Measurements from ENCODE around the gene NFAM1. TPM values are rescaled to one million over a fixed set of nuclear protein-coding genes. Genes with fewer than 3 reads are reported as not detected.
A peak's percentile ranks its signal among the peaks of the same experiment; 100 is the strongest.

NFAM1 gene
- total RNA-seq, 1 donor from 2014 or later = not detected

DNA sequence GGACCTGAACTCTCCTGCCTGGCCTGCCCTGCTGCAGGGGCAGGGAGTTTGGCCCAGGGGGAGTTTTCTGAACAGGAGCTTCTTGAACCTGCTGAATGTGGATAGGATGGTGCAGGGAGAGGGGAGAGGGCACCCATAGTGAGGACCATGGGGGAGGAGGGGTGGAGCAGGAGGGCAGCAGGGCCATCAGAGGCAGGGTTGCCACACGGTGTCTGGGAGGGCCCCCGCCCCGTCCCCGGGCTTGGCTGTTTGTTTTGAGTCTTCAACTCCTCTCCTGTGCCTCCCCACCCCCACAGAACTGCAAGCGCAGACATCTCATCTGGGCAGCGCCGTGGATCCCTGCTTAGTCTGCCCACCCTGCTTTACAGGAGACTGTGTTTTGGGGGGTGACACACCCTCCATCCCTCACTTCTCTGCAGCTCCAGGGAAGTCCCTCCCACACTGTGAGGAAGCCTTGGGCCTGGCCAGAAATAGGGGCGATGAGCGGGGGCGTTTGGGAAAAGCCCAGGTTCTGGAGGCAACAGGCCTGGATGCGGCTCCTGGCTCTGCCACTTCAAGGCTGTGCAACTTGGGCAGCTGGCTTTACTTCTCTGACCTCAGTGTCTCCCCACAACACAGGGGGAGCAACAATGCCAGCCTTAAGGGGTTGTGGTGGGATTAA lies 14.4 kb downstream of the NFAM1 start:
- no peak for DNase-seq (ENCODE audit: extremely low read depth, low read depth, low spot score)

DNA sequence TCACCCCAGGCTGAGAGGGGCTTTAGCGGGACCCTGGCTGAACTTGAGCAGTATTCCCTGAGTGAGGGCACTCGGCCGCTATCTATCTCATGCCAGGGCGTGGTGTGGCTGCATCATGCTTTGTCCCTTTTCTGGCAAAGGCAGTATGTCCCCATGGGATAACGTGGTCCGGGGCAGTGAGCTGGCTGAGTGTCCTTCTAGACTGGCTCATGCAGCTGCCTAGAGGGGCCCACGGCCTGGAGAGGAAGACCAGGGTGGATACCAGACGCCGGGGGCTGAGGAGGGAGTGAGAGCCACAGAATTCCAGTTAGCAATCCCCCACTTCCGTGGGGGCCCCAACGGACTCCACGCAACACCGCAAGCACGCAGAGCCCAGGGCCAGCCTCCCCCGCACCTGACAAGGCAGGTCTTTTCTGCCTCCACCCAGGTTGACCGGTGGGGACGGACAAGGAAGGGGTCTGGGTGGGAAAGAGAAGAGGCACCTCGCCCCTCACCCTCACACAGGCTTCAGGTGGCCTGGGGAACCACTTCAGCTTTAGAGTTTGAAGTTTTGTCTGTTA lies 15.5 kb downstream of the NFAM1 start:
- DNase-seq (ENCODE audit: extremely low read depth, low read depth, low spot score) = no peak

DNA sequence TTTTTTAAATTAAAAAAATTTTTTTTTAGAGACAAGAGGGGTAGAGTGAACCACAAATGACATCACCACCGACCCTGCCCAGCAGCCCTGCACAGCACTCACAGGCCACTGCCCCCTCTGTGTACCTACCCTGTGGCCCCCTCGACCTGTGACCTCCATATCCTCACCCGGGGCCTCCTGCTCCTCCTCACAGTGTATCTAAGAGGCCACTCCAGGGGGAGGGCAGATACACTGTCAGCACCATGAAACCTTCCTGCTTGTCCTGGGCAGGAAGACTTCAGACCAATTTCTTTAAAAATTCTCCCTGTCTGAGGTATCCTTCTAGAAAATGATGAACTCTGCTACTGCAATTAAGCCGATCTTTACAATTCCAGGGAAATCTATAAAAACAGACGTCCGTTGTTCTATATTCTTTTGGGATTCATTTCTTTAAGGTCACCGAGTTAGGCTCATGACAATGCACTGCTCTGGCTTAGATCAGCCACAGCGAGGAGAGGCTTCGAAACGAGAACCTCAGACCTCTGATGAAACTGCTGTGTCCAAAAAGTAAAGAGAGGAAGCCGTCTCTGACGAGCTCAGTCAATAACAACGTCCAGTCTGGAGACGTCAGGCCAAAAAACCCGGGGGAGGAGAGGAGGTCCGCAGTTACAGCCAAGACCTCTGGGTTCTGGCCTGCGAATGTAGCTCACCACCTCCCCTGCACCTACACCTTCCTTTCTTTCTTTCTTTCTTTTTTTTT lies 17.5 kb downstream of the NFAM1 start:
- no peak for DNase-seq (ENCODE audit: extremely low read depth, low read depth, low spot score)

DNA sequence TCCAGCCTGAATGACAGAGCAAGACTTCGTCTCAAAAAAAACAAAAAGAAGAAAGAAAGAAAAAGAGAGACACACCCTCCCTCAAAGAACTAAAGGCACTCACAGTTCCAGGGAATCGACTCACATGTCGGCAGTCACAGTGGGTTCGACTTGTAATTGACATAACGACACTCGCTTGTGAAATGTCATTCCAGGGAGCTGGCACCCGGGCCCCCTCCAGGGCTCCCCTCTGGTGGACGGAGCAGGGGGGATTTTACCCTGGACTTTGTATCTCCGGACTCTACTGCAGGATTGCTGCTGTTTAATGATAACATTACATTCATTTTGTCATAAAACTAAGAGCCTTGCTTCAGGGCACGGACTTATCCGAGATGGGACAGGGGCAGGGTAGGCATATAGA lies 18.2 kb downstream of the NFAM1 start:
- no peak for DNase-seq (ENCODE audit: extremely low read depth, low read depth, low spot score)

DNA sequence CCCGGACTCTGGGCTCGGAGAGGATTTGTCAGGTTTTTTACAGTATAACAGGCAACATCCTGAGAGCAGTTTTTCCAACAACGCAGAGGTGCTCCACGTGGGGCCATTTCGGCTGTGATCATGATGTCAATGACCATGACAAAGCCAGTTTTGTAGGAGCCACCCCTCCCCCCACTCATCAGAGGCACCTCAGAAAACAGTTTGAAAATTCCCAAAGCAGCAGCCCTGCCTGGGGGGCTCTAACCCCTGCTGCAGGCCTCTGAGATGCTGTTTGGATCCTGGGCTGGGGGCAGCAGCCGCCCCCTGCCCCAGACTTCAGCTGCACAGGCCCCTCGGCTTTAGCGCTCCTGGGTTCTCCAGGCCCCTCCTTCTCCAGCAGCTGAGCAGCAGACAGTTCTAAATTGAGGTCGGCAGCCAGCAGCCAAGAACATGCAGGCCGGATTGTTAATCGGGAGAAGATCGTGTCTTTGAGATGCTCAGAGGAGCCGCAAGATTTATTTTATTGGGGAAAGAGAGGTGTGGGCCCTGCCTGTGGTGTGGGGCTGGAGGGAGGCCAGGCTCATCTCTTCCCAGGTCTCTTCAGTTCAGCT lies 19.4 kb downstream of the NFAM1 start:
- DNase-seq (ENCODE audit: extremely low read depth, low read depth, low spot score) = no peak

DNA sequence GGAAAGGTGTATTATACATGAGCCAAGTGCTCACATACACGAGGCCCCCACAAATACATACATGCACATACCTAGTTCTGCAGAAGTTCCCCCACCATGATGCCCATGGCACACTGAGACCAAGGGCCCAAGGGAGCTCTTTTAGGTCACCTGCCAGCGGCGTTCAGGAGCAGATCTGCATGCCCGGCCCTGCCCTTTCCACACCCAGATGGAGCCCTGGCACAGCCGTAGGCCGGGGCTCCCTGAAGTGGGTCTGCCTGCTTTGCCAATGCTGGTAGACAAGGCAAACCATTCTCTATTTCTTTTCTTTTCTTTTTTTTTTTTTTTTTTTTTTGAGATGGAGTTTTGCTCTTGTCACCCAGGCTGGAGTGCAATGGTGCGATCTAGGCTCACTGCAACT lies 21.5 kb downstream of the NFAM1 start:
- DNase-seq (ENCODE audit: extremely low read depth, low read depth, low spot score) = no peak

DNA sequence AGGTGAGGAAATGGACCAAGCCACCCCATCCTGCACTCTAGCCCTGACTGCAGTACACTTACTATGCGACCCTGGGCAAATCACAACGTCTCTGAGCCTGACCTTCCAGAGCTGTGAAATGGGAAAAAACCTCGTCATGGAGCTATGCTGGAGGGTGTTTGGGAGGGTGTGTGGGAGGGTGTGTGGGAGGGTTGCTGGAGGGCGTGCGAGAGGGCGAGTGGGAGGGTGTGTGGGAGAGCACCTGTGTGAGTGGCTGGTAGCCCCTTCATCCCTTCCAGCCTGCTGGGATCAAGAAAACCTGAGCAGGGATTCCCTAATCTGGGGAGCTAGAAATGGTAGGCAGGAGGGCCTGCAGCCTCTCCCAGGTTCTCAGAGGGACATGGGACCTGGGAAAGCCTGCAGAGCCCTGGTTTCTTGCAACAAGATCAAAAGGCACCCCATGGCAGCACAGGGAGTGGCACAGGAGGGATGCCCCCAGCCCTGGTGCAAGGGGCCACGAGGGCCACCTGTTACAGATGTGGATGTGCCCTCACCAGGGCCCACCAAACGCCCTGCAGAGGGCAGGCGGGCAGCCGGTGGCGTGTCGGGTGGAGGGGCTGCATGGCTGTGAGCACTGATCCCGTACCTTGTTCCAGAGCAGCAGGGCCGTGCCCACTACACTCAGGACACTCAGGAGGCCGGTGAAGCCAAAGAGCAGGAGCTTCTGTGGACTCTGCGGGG lies 23.2 kb downstream of the NFAM1 start:
- DNase-seq (ENCODE audit: extremely low read depth, low read depth, low spot score) = no peak

DNA sequence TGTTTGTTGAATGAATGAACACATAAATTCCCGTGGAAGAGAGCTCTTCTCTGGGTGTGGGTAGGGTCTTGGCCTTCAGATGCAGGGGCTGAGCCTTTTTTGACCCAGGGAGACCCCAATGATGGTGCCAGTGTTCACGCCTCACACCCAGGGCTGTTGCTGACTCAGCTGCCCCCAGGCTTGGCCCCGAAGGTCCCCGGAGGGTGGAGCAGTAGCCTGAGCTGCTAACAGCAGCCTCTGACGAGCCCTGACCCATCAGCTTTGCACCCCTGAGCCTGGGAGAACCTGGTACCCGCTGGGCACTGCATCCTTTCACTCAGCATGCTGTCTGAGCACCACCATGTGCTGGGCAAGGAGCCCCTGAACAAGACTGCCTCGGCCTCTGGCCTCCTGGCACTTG lies 23.9 kb downstream of the NFAM1 start:
- DNase-seq (ENCODE audit: extremely low read depth, low read depth, low spot score) = no peak

DNA sequence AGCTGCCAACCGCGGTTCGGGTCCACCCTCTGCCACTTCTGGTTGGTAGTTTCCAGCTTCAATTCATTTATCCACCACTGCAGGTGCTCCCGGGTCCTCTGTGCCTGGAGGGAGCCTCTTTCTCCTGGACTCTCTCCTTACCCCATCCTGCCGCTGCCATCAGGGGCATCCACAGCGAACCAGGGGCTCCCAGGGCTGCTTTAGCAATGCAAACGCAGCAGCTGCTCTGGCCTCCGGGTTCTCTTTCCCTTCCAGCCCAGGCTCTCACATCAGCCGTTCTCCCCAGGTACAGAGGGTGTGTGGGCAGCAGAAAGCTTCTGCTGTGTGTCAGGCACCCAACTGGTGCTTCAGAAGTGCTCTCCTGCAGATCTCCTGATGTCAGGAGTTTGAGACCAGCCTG lies 27.9 kb downstream of the NFAM1 start:
- no peak for DNase-seq (ENCODE audit: extremely low read depth, low read depth, low spot score)

DNA sequence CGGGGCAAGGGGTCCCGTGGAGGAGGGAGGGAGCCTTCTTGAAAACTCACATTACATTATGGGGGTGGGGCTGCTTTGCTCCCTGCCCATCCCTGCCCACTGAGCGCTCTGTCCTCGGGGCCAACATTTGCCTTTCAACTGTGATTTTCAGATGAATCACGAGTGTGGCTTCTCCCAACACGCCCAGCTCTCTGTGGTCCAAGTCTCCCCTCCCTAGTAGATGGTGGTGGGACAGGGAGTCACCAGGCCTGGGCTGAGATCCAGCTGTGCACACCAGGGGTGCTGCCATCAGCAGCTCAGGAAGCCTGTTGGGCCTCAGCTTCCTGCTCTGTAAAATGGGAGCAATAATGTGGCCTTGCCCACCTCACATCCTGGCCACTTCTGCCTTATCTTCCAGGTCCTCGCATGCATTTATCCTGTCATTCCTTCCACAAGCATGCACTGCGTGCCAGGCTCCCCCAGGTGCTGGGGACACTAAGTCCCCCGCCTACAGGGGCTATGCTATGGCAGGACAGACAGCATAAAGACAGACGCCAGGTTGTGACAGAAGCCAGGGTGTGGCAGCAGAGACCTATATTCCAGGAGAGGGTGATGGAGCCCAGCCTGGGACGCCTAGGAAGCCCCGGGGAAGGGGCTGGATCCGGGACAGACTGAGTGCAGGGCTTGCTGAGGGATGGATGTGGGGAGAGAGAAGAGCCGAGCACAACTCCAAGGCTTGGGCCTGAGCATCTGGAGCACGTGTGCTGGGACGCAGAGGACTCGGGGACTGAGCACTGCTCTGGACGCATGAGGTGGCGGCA lies 30.5 kb downstream of the NFAM1 start:
- no peak for DNase-seq (ENCODE audit: extremely low read depth, low read depth, low spot score)

DNA sequence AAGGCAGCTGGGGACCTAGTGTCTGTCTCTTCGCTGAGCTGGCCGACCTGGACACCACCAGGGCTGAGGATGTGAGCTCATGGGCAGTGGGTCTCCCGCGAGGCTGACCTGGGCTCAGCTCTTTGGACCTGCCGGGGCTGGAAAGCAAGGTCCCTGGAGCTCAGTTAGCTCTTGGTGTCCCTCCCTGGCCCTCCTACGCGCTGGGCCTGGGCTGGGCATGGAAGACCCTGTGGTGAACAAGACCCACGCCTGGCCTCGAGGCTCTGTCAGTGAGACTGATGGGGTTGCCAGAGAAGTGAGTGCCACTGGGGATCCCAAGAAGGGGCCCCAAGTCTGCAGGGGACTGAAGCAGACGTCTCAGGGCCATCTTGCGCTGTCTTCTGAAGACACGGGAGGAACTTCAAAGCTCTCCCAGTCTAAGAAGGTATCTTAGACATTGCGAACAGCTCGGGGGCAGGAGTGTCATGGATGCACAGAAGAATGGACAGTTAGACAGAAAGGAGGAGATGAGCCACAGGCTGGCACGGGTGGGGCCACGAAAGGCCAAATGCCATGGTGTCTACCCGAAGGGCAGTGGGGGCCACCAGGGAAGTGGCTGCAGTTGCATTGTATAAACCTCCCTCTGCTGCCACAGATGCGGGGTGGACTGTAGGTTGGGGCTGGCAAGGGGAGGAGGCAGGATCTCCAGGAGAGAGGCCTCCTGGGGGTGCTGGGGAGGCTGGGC lies 31.2 kb downstream of the NFAM1 start:
- no peak for DNase-seq (ENCODE audit: extremely low read depth, low read depth, low spot score)

DNA sequence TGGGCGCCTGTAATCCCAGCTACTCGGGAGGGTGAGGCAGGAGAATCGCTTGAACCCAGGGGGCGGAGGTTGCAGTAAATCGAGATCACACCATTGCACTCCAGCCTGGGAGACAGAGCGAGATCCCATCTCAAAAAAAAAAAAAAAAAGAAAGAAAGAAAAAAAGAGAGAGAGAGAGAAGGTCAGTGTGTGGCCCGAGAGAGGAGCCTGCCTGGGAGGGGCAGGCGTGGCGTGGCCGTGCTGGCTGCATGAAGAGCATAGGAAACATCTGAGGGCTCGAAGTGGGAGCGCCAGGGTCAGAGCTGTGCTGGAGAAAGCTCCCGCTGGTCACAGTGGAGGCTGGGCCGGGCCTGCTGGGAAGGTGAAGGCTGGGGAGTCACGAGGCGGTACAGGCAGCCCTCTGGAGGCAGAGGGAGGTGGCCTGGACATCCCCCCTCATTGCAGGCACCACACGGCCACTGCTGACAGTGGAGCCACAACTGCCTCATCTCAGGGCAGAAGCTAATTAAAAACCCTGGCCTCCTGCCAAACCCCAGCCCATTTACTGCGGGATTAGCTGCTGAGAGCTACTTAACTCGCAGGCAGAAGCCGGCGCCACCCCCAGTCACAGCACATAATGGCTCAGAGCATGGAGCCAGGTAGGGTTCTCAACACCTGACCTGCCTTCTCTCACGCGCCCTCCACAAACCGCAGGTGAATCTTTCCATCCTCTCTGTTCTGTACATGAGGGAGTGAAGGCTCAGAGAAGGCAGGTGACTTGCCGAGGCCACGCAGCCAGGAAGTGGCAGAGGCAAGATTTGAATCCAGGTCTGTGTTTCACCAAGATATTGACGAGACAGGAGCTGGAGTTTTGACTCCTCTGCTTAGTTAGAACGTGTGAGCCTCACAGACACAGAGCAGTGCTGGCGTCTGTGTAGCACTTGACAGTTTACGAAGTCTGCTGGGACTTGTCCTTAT lies 32.6 kb downstream of the NFAM1 start:
- no peak for DNase-seq (ENCODE audit: extremely low read depth, low read depth, low spot score)

DNA sequence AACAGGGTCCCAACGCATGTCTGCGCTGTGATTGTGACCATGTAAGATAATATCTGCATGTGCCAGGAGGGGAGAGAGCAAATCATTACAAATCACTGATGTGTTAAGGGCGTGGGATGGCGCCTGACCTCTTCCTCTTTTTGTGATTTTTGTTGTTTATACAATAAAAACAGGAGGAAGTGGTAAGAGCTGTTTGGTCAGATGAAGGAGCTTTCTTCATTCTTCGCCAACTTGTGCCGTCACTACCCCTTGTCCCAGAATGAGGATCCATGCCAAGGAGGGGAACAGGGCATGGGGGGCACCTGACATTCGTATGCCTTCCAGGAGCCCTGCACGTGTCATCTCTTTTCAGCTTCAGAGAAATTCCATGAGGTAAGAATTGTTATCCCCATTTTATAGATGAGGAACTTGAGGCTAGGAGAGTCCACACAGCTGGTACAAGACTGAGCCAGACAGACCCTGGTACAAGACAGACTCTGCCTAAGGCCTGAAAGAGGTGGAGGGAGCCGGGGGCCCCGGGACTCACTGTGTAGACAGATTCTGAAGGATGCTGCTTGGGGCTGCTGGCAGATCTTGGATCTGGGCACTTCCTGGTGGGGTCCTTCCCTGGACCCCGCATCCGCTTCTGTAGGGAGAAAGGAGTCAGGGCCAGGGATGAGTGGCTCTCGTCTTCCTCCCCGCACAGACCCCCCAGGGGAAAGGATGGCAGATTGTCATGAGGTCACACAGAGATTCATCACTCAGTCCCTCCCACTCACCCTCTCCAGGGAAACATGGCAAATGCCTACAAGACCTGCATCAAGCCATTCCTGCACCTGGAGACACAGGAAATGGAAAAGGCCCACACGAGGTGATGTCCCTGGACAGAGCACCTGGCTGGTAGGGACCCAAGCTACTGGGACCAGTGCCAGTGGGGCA lies 34.6 kb downstream of the NFAM1 start:
- DNase-seq (ENCODE audit: extremely low read depth, low read depth, low spot score) = peak; percentile 4

DNA sequence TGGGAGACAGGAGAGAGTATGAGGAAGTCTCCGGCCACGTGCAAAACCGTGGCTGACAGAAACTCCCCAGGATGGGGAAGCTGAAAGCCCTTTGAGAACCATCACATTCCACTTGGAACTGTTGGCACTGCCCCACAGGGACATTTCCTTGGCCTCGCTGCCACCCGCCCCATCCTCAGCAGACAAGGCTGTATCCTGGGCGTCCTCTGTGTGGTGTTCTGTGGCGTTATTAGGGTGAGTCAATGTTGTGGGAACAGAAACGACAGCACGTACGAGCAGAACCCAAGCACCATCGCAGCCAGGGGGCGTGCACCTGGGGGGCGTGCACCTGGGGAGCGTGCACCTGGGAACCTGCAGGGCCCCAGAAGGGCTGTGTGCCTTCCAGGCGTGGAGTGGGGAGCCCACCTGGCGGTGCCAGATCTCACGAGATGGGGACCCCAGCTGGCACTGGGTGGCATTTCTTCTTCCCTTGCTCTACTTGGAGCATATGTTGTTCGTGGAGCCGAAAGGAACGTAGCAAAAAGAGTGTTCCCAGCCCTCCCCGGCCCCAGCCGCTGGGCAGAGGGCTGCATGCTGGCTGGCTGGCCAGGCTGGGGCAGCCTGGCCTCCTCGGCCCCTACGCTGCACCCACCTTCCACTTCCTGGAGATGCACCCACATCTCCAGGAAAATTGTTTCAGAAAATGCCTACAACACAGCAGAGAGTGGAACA lies 35.4 kb downstream of the NFAM1 start:
- DNase-seq (ENCODE audit: extremely low read depth, low read depth, low spot score) = no peak

DNA sequence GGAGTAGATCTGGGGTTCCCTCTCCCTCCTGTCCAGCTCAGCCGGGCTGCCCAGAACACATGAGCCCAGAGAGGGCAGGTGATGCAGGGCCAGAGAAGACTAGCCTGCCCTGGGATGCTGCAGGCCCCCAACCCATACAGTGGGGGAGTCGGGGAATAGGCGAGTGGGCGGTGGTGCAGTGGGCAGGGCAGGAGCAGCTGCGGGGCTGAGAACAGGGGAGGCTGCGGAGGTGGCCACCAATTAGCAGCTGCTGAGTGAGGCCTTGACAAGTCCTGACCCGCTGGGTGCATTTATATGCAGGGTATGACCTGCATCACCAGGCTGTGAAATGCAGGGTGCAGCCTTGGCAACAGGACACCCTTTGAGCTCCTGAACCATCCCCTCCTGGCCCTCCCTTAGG lies 43.1 kb downstream of the NFAM1 start:
- DNase-seq (ENCODE audit: extremely low read depth, low read depth, low spot score) = no peak

DNA sequence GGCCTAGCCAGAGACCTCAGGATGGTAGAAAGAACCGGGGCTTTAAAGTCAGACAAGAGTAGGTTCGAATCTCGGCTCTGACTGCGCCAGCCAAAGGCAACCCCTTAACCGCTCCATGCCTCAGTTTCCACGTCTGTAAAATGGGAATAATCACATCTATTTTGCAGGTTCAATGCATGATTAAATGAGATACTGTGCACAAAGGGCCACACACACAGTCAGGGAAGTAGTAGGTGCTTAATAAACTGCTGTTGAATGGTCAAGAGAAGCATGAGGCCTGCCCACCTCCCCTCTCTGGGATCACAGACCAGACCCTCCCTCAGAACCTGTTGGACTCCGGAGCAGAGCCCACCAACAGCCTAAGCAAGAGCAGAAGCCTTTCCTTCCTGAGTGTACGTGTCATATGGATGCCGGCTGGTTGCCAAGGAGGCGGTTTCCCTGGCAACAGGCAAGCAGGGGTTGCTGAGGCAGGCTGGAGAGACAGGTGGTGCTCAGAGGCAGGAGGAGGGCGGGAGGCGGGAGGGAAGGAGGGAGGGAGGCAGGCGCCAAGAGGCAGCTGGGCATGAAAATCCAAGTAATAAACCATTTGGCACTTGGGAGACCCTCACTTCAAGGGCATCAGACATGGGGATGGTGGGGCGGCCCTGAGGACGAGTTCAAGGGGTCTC lies 43.9 kb downstream of the NFAM1 start:
- no peak for DNase-seq (ENCODE audit: extremely low read depth, low read depth, low spot score)
